ELF-1 (cell line): ENCODE results near the gene SUGCT.

Experiments used
- DNase-seq: peaks from one replicate; pipeline ENCODE4 v3.0.0-alpha.2; 2016; ENCODE audit warnings: low read depth, low spot score

Gene SUGCT

GRCh38 chr7:40763319-40764287 lies 628.8 kb downstream of the SUGCT start:
- no peak for DNase-seq

- DNase-seq, result no peak
Measured at GRCh38 chr7:40765639-40766038, 630.8 kb downstream of the SUGCT start.

- DNase-seq, result no peak
Measured at GRCh38 chr7:40772096-40772495, 637.3 kb downstream of the SUGCT start.

DNA sequence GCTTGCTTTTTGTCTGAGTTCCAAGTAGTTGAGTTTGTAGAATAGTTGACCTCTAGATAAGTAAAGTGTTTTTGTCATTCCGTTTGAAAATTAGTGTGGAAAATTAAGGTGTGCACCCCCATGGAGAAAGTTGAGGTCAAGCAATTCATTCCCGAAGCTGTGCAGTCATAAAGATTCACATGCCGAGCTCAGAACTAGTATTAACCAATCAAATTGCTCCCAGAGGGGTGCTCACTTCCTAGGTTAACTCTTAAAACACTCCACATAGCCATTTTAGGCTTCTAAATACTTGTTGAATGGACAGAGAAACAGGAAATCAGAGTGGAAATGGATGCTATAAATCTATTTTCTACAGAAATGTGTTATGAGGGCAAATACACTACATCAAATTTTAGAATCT lies 638.9 kb downstream of the SUGCT start:
- no peak for DNase-seq

GRCh38 chr7:40775877-40776276 lies 641.1 kb downstream of the SUGCT start:
- no peak for DNase-seq

GRCh38 chr7:40777730-40778312 lies 643.0 kb downstream of the SUGCT start:
- no peak for DNase-seq

- no peak for DNase-seq
Measured at GRCh38 chr7:40780460-40780859, 645.7 kb downstream of the SUGCT start.

GRCh38 chr7:40782836-40783235 lies 648.0 kb downstream of the SUGCT start:
- DNase-seq, result no peak

- DNase-seq, result no peak
Measured at GRCh38 chr7:40784176-40784575, 649.4 kb downstream of the SUGCT start.

- DNase-seq, result no peak
Measured at GRCh38 chr7:40786909-40787308, 652.1 kb downstream of the SUGCT start.

DNA sequence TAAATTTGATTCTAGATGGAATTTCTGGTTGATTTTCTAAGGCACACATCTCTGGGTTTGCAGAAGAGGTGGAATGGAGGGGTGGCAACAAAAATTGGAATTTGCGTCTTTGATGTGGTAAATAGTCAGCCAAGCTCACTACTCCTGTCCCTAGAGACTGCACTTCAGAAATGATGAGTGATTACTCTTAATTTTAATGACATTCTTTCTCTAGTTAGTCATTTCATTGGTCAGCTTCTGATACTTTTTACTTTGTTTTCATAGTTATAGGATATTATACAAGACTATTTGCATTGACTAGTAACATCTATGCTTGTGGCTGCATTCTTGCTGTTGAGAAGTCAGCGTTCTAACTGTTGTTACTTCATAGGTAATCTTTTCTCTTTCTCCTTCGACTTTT lies 658.3 kb downstream of the SUGCT start:
- no peak for DNase-seq

DNA sequence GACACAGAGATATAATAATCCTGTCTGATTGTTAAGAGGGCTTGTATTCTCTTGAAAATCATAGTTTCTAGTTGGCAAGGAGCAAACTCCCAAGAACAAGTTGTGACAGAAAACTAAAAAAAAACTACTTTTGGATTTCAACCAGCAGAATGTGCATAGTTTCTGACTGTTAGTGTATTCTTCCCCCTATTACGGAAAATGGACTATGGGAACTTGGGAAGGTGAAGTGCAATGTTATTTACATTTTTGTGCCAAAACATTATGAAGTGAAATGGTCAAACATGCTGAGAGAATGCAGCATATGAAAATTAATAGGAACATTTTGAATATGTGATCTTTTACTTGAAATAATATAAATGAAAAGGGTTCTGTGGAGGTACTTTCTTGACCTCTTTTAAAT lies 660.8 kb downstream of the SUGCT start:
- no peak for DNase-seq

DNA sequence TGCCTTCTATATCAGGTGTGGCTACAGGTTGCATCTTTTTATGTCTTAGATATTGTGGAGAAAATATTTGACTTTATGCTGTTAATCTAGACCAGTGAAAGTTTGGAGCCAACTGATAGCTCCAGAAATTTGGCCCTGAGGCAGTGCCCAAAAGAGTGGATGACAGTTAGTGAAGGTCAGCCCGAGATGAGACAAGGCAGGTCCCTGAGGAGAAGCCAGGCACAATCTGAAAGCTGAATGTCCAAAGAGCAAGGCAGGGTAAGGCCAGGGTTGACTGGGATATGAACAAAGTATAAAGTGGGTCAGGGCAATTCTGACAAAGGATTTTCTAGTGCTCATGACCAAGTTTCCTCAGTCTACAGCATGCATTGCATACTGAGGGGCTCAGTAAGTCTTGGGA lies 661.9 kb downstream of the SUGCT start:
- DNase-seq, result no peak

DNA sequence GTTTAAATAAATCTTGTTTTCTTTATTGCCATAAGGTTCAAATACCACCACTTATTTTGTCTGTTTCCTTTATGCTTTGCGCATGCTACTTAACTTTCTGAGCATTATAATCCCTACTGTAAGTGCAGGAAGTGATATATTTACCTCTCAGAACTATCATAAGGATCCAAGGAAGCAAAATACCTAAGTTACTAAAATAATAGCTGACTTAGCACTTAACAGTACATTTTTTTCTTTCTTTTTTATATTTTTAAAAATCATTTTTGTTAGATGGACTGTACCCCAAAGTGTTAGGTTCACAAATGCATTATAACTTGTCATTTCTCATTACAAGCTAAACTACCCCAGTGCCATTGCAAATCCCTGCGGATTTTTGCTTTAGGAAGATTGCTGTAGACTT lies 663.8 kb downstream of the SUGCT start:
- DNase-seq, result no peak

GRCh38 chr7:40799493-40800403 lies 664.9 kb downstream of the SUGCT start:
- no peak for DNase-seq

DNA sequence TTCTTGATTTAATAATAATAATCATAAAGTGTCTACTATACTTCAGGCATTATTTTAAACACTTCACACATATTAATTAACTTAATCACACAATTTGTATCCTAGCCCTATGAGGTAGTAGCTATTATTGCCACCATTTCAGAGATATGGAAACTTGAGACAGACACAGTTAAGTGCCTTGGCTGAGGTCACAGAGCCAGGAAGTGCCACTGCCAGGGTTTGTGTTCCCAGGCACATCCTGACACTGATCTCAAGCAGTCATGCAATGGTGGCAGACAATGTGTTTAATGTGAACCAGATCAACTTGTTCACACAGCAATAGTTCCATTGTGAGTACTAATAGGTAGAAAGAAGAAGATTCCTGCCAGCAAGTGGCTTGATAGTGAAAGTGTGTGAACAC lies 666.0 kb downstream of the SUGCT start:
- DNase-seq, result no peak

GRCh38 chr7:40802497-40802896 lies 667.7 kb downstream of the SUGCT start:
- no peak for DNase-seq

DNA sequence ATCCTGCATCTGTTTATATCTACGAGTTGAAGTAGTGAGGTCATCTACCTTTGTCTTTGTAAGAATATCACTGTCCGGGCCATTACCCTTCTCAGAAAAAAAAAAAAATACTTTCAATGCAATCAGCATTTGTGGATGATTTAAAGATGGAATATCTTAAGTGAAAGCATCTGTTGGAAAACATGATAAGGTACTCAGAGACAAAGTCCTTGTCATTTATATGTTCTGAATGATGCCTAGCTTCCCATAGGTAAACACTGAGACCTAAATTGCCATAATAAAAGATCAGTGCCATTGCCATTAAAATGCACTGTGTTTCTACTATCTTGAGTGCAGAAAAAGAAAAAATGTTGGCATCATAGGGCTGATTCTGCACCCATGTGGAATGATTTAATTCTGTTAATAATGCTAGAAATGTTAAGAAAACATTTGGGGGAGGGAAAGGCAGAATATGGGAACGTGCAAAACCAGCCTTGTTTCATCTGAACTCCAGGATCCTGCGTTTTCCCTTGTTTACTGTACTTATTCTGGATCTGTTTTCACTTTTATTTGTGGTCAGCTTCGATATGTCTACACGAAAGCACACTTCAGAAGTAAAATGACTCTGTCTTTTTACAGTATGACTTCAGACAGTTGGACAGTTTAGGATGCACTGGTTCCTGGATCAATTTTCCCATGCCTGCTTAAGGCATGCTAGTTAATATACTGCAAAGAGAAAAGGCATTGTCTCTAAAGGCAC lies 669.8 kb downstream of the SUGCT start:
- no peak for DNase-seq

GRCh38 chr7:40805361-40805760 lies 670.6 kb downstream of the SUGCT start:
- no peak for DNase-seq

- no peak for DNase-seq
Measured at GRCh38 chr7:40808378-40808942, 673.7 kb downstream of the SUGCT start.

DNA sequence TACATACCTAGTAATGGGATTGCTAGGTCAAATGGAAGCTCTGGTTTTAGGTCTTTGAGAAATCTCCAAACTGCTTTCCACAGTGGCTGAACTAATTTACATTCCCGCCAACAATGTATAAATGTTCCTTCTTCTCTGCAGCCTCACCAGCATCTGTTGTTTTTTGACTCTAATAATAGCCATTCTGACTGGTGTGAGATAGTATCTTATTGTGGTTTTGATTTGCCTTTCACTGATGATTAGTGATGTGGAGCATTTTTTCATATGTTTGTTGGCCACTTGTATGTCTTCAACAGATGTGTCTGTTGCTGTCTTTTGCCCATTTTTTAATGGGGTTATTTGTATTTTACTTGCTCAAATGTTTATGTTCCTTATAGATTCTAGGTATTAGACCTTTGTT lies 675.5 kb downstream of the SUGCT start:
- no peak for DNase-seq
